ENCODE results near the gene RNH1. TPM values are rescaled to one million over a fixed set of nuclear protein-coding genes. Genes with fewer than 3 reads are reported as not detected.

The RNH1 gene
- polyA plus RNA-seq, 1 of the 3 experiments (the other 2 are of a cell fraction): 147 TPM

DNA sequence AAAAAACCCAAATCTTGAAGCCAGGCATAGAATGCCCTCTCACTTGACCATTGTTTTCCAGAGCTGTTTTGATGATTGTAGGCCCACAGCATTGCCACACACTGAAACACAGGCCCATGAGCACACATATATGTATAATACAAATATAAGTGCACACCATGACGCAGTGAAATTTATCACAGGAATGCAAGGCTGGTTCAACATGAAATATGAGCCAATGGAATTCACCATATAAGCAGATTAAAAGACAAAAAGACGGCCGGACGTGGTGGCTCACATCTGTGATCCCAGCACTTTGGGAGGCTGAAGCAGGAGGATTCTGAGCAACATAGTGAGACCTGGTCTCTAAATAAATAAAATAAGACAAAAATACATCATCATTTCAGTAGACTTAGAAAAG lies 9.4 kb upstream of the RNH1 start:
- no peak for DNase-seq
- Histone ChIP-seq H3K79me2 (ENCODE audit: insufficient read depth) (no peaks in the 10 kb centered on the region), H3K36me3 (replicated peaks in 1 of 2; ENCODE audit: control insufficient read depth in 1 of 2, insufficient read depth in 2 of 2, low read length in 1 of 2) (peaks cover 0 to 20% of the 10 kb centered on the region in 2 experiments), H3K27me3 (ENCODE audit: insufficient read depth) (no peaks in the 10 kb centered on the region), H3K4me3 (ENCODE audit: low read depth in 2 of 2, low read length in 1 of 2) (no peak overlapping the region), H2AFZ (ENCODE audit: low read depth) (no peak overlapping the region), H3K9me3 (peaks cover 7% of the 10 kb centered on the region; the same call in 1 of the 2 replicates), H3K9me2 (no peaks in the 10 kb centered on the region), H3K4me2 (no peak overlapping the region), H3F3A (replicated peaks; ENCODE audit: insufficient read depth) (peaks cover 4% of the 10 kb centered on the region), H3K4me1 (ENCODE audit: control insufficient read depth in 1 of 2, insufficient read depth in 2 of 2, low read depth in 1 of 2, low read length in 1 of 2) (no peaks in the 10 kb centered on the region; a peak in 1 of 4 replicates), H3K9ac (no peak overlapping the region), H3K27ac (ENCODE audit: low read depth in 2 of 2, low read length in 1 of 2) (no peak overlapping the region), H4K20me1 (ENCODE audit: insufficient read depth) (no peaks in the 10 kb centered on the region)
- 96% methylated on average over 4 of the region's 4 CpGs for WGBS (ENCODE audit: low lambda C conversion rate)
- TF ChIP-seq GABPA (IDR thresholded peaks at IDR 0.05; ENCODE audit: low read depth) (no peak), NRF1 (IDR thresholded peaks at IDR 0.05; ENCODE audit: low read depth, low read length) (no peak), TAF1 (IDR thresholded peaks at IDR 0.05; ENCODE audit: borderline replicate concordance, low read depth, low read length) (no peak), MAX (IDR thresholded peaks at IDR 0.05; ENCODE audit: low read depth) (no peak), SIN3A (IDR thresholded peaks at IDR 0.05; ENCODE audit: borderline replicate concordance, low read depth, low read length) (no peak), TCF12 (IDR thresholded peaks at IDR 0.05) (no peak), FOXJ3 (CRISPR knock-in tag; IDR thresholded peaks at IDR 0.05) (no peak), YY1 (IDR thresholded peaks at IDR 0.05; ENCODE audit: low read depth) (no peak), ZBTB33 (IDR thresholded peaks at IDR 0.05; ENCODE audit: borderline replicate concordance, low read depth) (no peak), NFIC (IDR thresholded peaks at IDR 0.05; ENCODE audit: borderline replicate concordance) (no peak), CHD2 (IDR thresholded peaks at IDR 0.05; ENCODE audit: low read length, partially characterized antibody) (no peak)
- TF ChIP-seq, protein P1, sequence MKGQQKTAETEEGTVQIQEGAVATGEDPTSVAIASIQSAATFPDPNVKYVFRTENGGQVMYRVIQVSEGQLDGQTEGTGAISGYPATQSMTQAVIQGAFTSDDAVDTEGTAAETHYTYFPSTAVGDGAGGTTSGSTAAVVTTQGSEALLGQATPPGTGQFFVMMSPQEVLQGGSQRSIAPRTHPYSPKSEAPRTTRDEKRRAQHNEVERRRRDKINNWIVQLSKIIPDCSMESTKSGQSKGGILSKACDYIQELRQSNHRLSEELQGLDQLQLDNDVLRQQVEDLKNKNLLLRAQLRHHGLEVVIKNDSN (IDR thresholded peaks at IDR 0.05; ENCODE audit: borderline replicate concordance, low read depth): no peak
- CTCF ChIA-PET: no interaction called here
- POLR2A ChIA-PET: no interaction called here

GRCh38 chr11:515131-515530 lies 8.1 kb upstream of the RNH1 start:
- ChIA-PET POLR2A (no interaction called here), CTCF (interaction anchor here (1.4 kb wide), 1 partner anchor 67 kb away, joined by 3 read pairs; no protein-coding TSS in a partner anchor)
- Histone ChIP-seq H3F3A (replicated peaks; ENCODE audit: insufficient read depth) (peaks cover 4% of the 10 kb centered on the region), H3K4me2 (no peak overlapping the region), H4K20me1 (ENCODE audit: insufficient read depth) (no peaks in the 10 kb centered on the region), H3K79me2 (ENCODE audit: insufficient read depth) (no peaks in the 10 kb centered on the region), H3K27me3 (ENCODE audit: insufficient read depth) (no peaks in the 10 kb centered on the region), H3K9ac (no peak overlapping the region), H3K27ac (ENCODE audit: low read depth in 2 of 2, low read length in 1 of 2) (no peak overlapping the region), H3K9me2 (no peaks in the 10 kb centered on the region), H2AFZ (ENCODE audit: low read depth) (no peak overlapping the region), H3K36me3 (replicated peaks in 1 of 2; ENCODE audit: control insufficient read depth in 1 of 2, insufficient read depth in 2 of 2, low read length in 1 of 2) (peaks cover 0 to 29% of the 10 kb centered on the region in 2 experiments), H3K4me3 (ENCODE audit: low read depth in 2 of 2, low read length in 1 of 2) (no peak overlapping the region), H3K4me1 (ENCODE audit: control insufficient read depth in 1 of 2, insufficient read depth in 2 of 2, low read depth in 1 of 2, low read length in 1 of 2) (no peaks in the 10 kb centered on the region; a peak in 1 of 4 replicates), H3K9me3 (peaks cover 7% of the 10 kb centered on the region; the same call in 1 of the 2 replicates)
- 96% methylated on average over 6 of the region's 6 CpGs for WGBS (ENCODE audit: low lambda C conversion rate)
- DNase-seq: no peak
- TF ChIP-seq SMC3 (IDR thresholded peaks at IDR 0.05; ENCODE audit: low read depth, low read length) (no peak), POLR2AphosphoS5 (IDR thresholded peaks at IDR 0.05; ENCODE audit: low read depth, low read length) (no peak), TAF1 (IDR thresholded peaks at IDR 0.05; ENCODE audit: borderline replicate concordance, low read depth, low read length) (no peak), ZBTB33 (IDR thresholded peaks at IDR 0.05; ENCODE audit: borderline replicate concordance, low read depth) (no peak), REST (IDR thresholded peaks at IDR 0.05; ENCODE audit: low read depth, low read length) (no peak), FOXM1 (IDR thresholded peaks at IDR 0.05; ENCODE audit: low read depth) (no peak), GATA2 (CRISPR knock-in tag; IDR thresholded peaks at IDR 0.05) (no peak)
- TF ChIP-seq, protein P2, sequence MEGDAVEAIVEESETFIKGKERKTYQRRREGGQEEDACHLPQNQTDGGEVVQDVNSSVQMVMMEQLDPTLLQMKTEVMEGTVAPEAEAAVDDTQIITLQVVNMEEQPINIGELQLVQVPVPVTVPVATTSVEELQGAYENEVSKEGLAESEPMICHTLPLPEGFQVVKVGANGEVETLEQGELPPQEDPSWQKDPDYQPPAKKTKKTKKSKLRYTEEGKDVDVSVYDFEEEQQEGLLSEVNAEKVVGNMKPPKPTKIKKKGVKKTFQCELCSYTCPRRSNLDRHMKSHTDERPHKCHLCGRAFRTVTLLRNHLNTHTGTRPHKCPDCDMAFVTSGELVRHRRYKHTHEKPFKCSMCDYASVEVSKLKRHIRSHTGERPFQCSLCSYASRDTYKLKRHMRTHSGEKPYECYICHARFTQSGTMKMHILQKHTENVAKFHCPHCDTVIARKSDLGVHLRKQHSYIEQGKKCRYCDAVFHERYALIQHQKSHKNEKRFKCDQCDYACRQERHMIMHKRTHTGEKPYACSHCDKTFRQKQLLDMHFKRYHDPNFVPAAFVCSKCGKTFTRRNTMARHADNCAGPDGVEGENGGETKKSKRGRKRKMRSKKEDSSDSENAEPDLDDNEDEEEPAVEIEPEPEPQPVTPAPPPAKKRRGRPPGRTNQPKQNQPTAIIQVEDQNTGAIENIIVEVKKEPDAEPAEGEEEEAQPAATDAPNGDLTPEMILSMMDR (IDR thresholded peaks at IDR 0.05): no peak

Measured in SK-N-SH (cell line).